IPS-20b (cell line): ENCODE results near the gene ESR2.
A peak's percentile ranks its signal among the peaks of the same experiment; 100 is the strongest.

Source experiments
- H3K27ac ChIP-seq: one replicate; pipeline ENCODE4 v1.5.1; 2013; ENCODE audit warnings: low read length
- H3K27me3 ChIP-seq: 2 replicates; pipeline ENCODE4 v1.6.1; 2013; ENCODE audit warnings: mild to moderate bottlenecking, low read length, inconsistent platforms; ENCODE audit not compliant: insufficient read depth
- H3K36me3 ChIP-seq: 2 replicates; pipeline ENCODE4 v1.6.1; 2013; ENCODE audit warnings: low read depth, mild to moderate bottlenecking, inconsistent platforms, low read length, moderate library complexity; ENCODE audit not compliant: insufficient read depth
- H3K4me1 ChIP-seq: 2 replicates; pipeline ENCODE4 v1.6.1; 2013; ENCODE audit warnings: mild to moderate bottlenecking, control low read depth, inconsistent platforms, low read length, moderate library complexity; ENCODE audit not compliant: insufficient read depth
- H3K4me3 ChIP-seq: 2 replicates; pipeline ENCODE4 v1.5.1; 2013; ENCODE audit warnings: mild to moderate bottlenecking, low read length, inconsistent platforms
- H3K9ac ChIP-seq: 2 replicates; pipeline ENCODE4 v1.6.1; 2013; ENCODE audit warnings: low read depth, mild to moderate bottlenecking, inconsistent platforms, low read length, moderate library complexity
- H3K9me3 ChIP-seq: 2 replicates; pipeline ENCODE4 v1.6.1; 2013; ENCODE audit warnings: mild to moderate bottlenecking, low read depth, low read length, inconsistent platforms; ENCODE audit not compliant: insufficient read depth

Gene ESR2

GRCh38 chr14:64069634-64070359, 224.4 kb downstream of the ESR2 start:
- H3K27me3 ChIP-seq, result no peaks in the 10 kb centered on the region
- no peak overlapping the region for H3K27ac ChIP-seq
- peaks cover 2% of the 10 kb centered on the region; the same call in 1 of the 2 replicates for H3K4me1 ChIP-seq
- peaks cover 45% of the 10 kb centered on the region for H3K36me3 ChIP-seq
- no peak overlapping the region for H3K4me3 ChIP-seq
- no peaks in the 10 kb centered on the region for H3K9me3 ChIP-seq
- H3K9ac ChIP-seq, result no peak overlapping the region

- Histone ChIP-seq H3K27ac (no peak overlapping the region), H3K9me3 (no peaks in the 10 kb centered on the region), H3K4me1 (peaks cover 16% of the 10 kb centered on the region; the same call in 1 of the 2 replicates), H3K4me3 (no peak overlapping the region), H3K9ac (no peak overlapping the region), H3K36me3 (peaks cover 27% of the 10 kb centered on the region), H3K27me3 (no peaks in the 10 kb centered on the region)
Observed at GRCh38 chr14:64064447-64064846, 229.7 kb downstream of the ESR2 start.

- no peaks in the 10 kb centered on the region for H3K9me3 ChIP-seq
- peaks cover 30% of the 10 kb centered on the region for H3K36me3 ChIP-seq
- no peak overlapping the region for H3K4me3 ChIP-seq
Observed at GRCh38 chr14:64062381-64063115, 231.6 kb downstream of the ESR2 start.

GRCh38 chr14:64061706-64062105, 232.5 kb downstream of the ESR2 start:
- Histone ChIP-seq H3K9me3 (no peaks in the 10 kb centered on the region), H3K4me3 (no peak overlapping the region), H3K27me3 (no peaks in the 10 kb centered on the region), H3K4me1 (peaks cover 16% of the 10 kb centered on the region; the same call in 1 of the 2 replicates), H3K36me3 (peaks cover 22% of the 10 kb centered on the region), H3K27ac (peak overlapping the region; percentile 60), H3K9ac (peak overlapping the region; percentile 23; the same call in 1 of the 2 replicates)

More at GRCh38 chr14:64062381-64063115, 231.6 kb downstream of the ESR2 start:
- peaks cover 16% of the 10 kb centered on the region; the same call in 1 of the 2 replicates for H3K4me1 ChIP-seq
- H3K27ac ChIP-seq, result no peak overlapping the region
- H3K27me3 ChIP-seq, result no peaks in the 10 kb centered on the region
- no peak overlapping the region for H3K9ac ChIP-seq

GRCh38 chr14:64061115-64061514, 233.1 kb downstream of the ESR2 start:
- Histone ChIP-seq H3K4me1 (peaks cover 16% of the 10 kb centered on the region; the same call in 1 of the 2 replicates), H3K4me3 (no peak overlapping the region; the same call in 1 of the 2 replicates), H3K9me3 (no peaks in the 10 kb centered on the region), H3K27ac (peak overlapping the region; percentile 60), H3K27me3 (no peaks in the 10 kb centered on the region), H3K36me3 (peaks cover 21% of the 10 kb centered on the region), H3K9ac (peak overlapping the region; percentile 23; the same call in 1 of the 2 replicates)

GRCh38 chr14:64060648-64061096, 233.5 kb downstream of the ESR2 start:
- Histone ChIP-seq H3K27ac (peak overlapping the region; percentile 60), H3K4me3 (no peak overlapping the region; the same call in 1 of the 2 replicates), H3K36me3 (peaks cover 18% of the 10 kb centered on the region), H3K4me1 (peaks cover 16% of the 10 kb centered on the region; the same call in 1 of the 2 replicates), H3K9me3 (no peaks in the 10 kb centered on the region), H3K9ac (peak overlapping the region; percentile 25; the same call in 1 of the 2 replicates), H3K27me3 (no peaks in the 10 kb centered on the region)

- Histone ChIP-seq H3K9ac (peak overlapping the region; percentile 25; the same call in 1 of the 2 replicates), H3K9me3 (no peaks in the 10 kb centered on the region), H3K27me3 (no peaks in the 10 kb centered on the region), H3K36me3 (peaks cover 13% of the 10 kb centered on the region), H3K4me1 (peaks cover 16% of the 10 kb centered on the region; the same call in 1 of the 2 replicates), H3K27ac (peak overlapping the region; percentile 60), H3K4me3 (no peak overlapping the region)
Observed at GRCh38 chr14:64060199-64060545, 234.0 kb downstream of the ESR2 start.

- Histone ChIP-seq H3K36me3 (peaks cover 13% of the 10 kb centered on the region), H3K9ac (peak overlapping the region; percentile 25; the same call in 1 of the 2 replicates), H3K27me3 (no peaks in the 10 kb centered on the region), H3K4me3 (no peak overlapping the region), H3K9me3 (no peaks in the 10 kb centered on the region), H3K27ac (no peak overlapping the region), H3K4me1 (peaks cover 16% of the 10 kb centered on the region; the same call in 1 of the 2 replicates)
Observed at GRCh38 chr14:64059454-64060198, 234.5 kb downstream of the ESR2 start.

GRCh38 chr14:64053694-64054669, 240.2 kb downstream of the ESR2 start:
- Histone ChIP-seq H3K4me1 (peaks cover 6% of the 10 kb centered on the region; the same call in 1 of the 2 replicates), H3K36me3 (peaks cover 34% of the 10 kb centered on the region), H3K4me3 (no peak overlapping the region)

GRCh38 chr14:64049616-64050381, 244.4 kb downstream of the ESR2 start:
- peaks cover 47% of the 10 kb centered on the region for H3K36me3 ChIP-seq
- H3K9me3 ChIP-seq, result no peaks in the 10 kb centered on the region
- H3K4me1 ChIP-seq, result peaks cover 6% of the 10 kb centered on the region; the same call in 1 of the 2 replicates
- H3K4me3 ChIP-seq, result no peak overlapping the region
- H3K9ac ChIP-seq, result no peak overlapping the region
- no peak overlapping the region for H3K27ac ChIP-seq
- no peaks in the 10 kb centered on the region for H3K27me3 ChIP-seq

More at GRCh38 chr14:64053694-64054669, 240.2 kb downstream of the ESR2 start:
- Histone ChIP-seq H3K9ac (no peak overlapping the region), H3K27ac (no peak overlapping the region), H3K9me3 (no peaks in the 10 kb centered on the region), H3K27me3 (no peaks in the 10 kb centered on the region)
